ENCODE measurements around the gene BCAS4.
A peak's percentile ranks its signal among the peaks of the same experiment; 100 is the strongest.

DNA sequence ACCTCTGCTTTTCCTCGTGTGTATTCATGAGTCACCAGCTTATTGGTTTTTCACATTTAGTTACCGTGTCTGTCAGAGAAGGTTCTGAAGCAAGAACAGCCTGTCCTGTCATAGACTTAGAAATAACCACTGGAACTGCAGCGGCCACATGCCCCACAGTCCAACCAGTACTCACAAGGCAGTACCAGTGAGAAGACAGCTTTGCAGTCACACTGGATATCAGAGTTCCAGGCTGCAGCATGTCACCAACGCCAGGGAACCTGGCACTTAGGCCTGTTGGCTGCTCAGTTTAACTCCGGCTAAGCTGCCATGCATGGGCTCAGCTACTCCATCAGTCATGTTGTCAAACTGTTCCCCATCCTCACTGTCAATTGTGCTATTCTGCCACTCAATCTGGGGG is 96.3 kb downstream of the BCAS4 start:
- no peak for TF ChIP-seq POLR2A (IDR thresholded peaks at IDR 0.05; ENCODE audit: low read depth, low read length)
- peak; percentile 76 for TF ChIP-seq POLR2AphosphoS5 (IDR thresholded peaks at IDR 0.05; ENCODE audit: low read depth, low read length)
- TF ChIP-seq TAF1 (IDR thresholded peaks at IDR 0.05; ENCODE audit: low read depth, low read length), result no peak
- TF ChIP-seq SPI1 (IDR thresholded peaks at IDR 0.05; ENCODE audit: low read depth, low read length), result no peak
